ENCODE measurements around the gene IGLL5.

Gene IGLL5

DNA sequence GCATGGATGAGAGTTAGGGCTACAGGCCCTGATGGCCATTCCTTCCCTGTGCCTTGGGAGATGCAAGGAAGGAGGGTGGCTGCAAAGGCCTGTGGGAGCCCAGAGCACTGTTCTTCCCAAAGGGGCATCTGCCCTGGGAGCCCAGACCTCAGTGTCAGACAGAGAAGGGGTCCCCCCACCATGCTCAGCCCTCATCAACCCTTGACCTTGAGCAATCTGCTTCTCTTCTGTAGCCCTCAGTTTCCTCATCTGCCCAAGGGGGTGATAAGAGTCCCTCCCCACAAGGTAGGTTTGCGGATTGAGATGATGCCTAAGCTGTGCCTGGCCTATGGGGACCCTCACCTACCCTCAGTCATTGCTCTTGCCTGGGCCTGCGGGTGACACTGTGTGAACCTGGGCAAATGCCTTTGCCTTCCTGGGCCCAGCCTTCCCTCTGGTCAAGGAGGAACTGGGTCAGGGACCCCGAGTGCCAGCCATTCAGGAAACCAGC, 47.5 kb downstream of the IGLL5 start:
- H3K36me3 ChIP-seq (ENCODE audit: control insufficient read depth in 1 of 2, insufficient read depth in 2 of 2, low read length in 2 of 2): no peaks in the 10 kb centered on the region
- no peaks in the 10 kb centered on the region for H3K9me3 ChIP-seq (ENCODE audit: control insufficient read depth in 1 of 2, low read length in 2 of 2)
- no peaks in the 10 kb centered on the region for H3K27me3 ChIP-seq (ENCODE audit: low read depth, low read length)
- H3K4me1 ChIP-seq (ENCODE audit: control insufficient read depth in 1 of 2, insufficient read depth in 2 of 2, low read length in 2 of 2): no peaks in the 10 kb centered on the region
- H3K4me3 ChIP-seq (ENCODE audit: low read depth in 1 of 2, low read length in 2 of 2): no peak overlapping the region
- no peak overlapping the region for H3K27ac ChIP-seq (ENCODE audit: low read length)

DNA sequence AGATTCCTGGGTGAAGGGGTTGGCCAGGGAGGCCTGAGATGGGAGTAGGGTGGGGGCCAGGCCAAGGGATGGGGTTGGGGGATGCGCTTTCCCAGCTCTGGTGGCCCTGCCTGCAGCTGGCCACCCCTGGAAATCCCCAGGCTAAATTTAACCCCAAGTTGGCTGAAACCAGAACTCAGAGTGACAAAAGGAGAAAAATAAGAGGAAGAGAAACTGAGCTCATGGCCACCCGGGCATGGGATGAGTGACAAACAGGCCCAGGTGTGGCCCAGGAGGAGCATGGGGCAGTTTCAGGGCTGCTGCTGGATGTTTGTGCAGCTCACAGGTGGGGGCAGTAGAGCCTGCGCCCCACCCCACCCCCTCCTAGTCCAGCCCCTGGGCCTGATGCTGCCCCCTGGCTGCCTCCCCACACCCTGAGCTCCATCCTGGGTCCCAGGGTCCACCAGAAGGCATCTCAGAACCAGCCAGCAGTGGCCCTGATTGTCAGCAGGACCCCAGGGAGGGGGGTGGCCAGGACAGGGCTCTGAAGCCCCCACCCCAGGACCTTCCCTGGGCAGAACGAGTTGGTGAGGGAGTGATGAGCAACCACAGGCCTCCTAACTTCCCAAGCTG, 48.0 kb downstream of the IGLL5 start:
- H3K36me3 ChIP-seq (ENCODE audit: control insufficient read depth in 1 of 2, insufficient read depth in 2 of 2, low read length in 2 of 2): no peaks in the 10 kb centered on the region
- H3K4me3 ChIP-seq (ENCODE audit: low read depth in 1 of 2, low read length in 2 of 2): no peak overlapping the region
- no peak overlapping the region for H3K27ac ChIP-seq (ENCODE audit: low read length)
- no peaks in the 10 kb centered on the region for H3K9me3 ChIP-seq (ENCODE audit: control insufficient read depth in 1 of 2, low read length in 2 of 2)
- no peaks in the 10 kb centered on the region for H3K27me3 ChIP-seq (ENCODE audit: low read depth, low read length)
- no peaks in the 10 kb centered on the region for H3K4me1 ChIP-seq (ENCODE audit: control insufficient read depth in 1 of 2, insufficient read depth in 2 of 2, low read length in 2 of 2)

DNA sequence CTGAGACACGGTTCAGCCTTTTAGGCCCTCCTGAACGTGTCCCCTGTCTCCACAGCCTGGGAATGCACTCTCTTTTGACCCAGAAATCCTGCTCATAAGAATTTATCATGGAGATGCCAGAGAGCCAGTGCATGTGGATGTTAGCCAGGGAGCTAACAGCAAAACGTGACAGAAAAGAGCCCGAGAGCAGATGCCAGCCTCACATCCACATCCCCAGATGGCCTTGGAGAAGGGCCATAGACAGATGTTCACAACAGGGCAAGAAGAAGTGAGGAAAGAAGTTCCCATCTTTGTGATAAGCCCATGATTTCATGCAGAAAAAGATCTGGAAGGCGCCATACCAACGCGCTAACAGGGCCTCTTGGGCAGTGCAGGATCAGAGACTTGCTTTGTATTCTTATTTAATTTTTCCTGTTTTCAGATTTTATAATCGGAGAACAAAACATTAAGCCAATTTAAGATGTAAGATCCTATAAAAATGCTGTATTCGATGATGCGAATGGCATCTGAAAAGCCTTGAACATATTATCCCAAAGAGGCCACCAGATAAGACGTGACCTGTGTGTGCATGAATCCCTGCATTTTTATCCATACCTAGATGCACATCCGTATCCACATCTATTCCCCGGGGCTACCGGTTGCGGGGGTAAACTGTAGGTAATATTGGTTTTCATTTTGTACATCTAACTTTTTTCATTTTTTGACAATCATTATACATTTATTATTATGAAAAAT, 48.7 kb downstream of the IGLL5 start:
- Histone ChIP-seq H3K27me3 (ENCODE audit: low read depth, low read length) (no peaks in the 10 kb centered on the region), H3K36me3 (ENCODE audit: control insufficient read depth in 1 of 2, insufficient read depth in 2 of 2, low read length in 2 of 2) (no peaks in the 10 kb centered on the region), H3K4me3 (ENCODE audit: low read depth in 1 of 2, low read length in 2 of 2) (no peak overlapping the region), H3K4me1 (ENCODE audit: control insufficient read depth in 1 of 2, insufficient read depth in 2 of 2, low read length in 2 of 2) (no peaks in the 10 kb centered on the region), H3K27ac (ENCODE audit: low read length) (no peak overlapping the region), H3K9me3 (ENCODE audit: control insufficient read depth in 1 of 2, low read length in 2 of 2) (no peaks in the 10 kb centered on the region)

DNA sequence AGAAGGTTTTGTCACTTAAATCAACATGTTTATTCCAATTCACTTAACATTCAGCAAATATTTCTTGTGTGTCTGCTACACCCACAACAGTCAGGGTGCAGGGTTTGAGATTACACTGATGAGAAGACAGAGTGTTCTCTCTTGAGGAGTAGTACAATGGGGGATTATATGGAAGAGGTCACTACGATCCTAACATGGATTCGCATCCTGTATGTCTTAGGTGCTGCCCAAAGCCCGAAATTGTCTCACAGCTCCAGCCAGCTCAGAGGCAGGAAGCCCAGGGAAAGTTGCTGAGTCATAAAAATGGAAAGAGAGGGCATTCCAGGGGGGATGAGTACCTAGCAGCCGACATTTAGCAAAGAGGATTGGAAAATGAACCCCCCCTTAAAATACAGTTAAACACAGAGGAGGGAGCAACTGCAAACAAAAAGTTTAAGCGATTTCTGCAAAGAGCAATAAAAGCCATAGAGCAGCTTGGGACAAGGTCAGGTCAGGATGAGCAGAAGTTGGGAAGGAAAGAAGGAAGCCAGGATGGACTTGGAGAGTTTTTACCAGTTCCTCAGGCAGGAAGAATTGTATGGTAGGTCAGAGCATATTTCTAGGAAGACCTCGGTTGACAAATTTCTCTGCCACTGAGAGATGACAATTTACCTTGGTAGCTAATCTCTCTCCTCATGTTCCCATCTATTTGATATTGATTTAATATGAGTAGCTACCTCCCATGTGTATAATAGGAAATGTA, 49.5 kb downstream of the IGLL5 start:
- Histone ChIP-seq H3K27me3 (ENCODE audit: low read depth, low read length) (no peaks in the 10 kb centered on the region), H3K4me1 (ENCODE audit: control insufficient read depth in 1 of 2, insufficient read depth in 2 of 2, low read length in 2 of 2) (no peaks in the 10 kb centered on the region), H3K4me3 (ENCODE audit: low read depth in 1 of 2, low read length in 2 of 2) (no peak overlapping the region), H3K36me3 (ENCODE audit: control insufficient read depth in 1 of 2, insufficient read depth in 2 of 2, low read length in 2 of 2) (no peaks in the 10 kb centered on the region), H3K27ac (ENCODE audit: low read length) (no peak overlapping the region), H3K9me3 (ENCODE audit: control insufficient read depth in 1 of 2, low read length in 2 of 2) (no peaks in the 10 kb centered on the region)

DNA sequence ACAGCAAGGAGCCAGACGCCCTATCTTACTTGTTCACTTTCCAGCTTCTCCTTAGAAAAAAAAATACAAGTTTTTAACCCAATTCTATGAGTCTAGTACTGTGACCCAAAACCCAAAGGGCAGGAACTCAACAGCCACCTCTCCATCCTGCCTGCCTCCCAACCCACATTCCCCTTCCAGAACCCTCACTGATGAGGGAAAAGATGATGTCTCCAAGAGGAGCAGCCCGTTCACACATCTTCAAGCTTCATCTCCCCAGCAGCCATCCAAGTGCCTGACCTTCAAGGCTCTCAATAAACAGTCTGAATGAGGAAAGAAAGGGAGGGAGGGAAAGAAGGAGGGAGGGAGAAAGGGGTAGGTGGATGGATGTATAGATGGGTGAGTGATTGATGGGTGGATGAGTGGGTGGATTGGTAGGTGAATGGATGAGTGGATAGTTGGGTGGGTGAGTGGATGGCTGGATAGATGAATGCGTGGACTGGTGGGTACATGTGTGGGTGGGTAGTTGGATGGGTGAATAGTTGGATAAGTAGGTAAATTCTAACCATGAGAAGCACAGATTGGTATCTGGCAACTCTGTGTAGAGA, 50.4 kb downstream of the IGLL5 start:
- H3K4me1 ChIP-seq (ENCODE audit: control insufficient read depth in 1 of 2, insufficient read depth in 2 of 2, low read length in 2 of 2): no peaks in the 10 kb centered on the region
- H3K27ac ChIP-seq (ENCODE audit: low read length): no peak overlapping the region
- no peaks in the 10 kb centered on the region for H3K9me3 ChIP-seq (ENCODE audit: control insufficient read depth in 1 of 2, low read length in 2 of 2)
- no peaks in the 10 kb centered on the region for H3K27me3 ChIP-seq (ENCODE audit: low read depth, low read length)
- H3K36me3 ChIP-seq (ENCODE audit: control insufficient read depth in 1 of 2, insufficient read depth in 2 of 2, low read length in 2 of 2): no peaks in the 10 kb centered on the region
- no peak overlapping the region for H3K4me3 ChIP-seq (ENCODE audit: low read depth in 1 of 2, low read length in 2 of 2)

DNA sequence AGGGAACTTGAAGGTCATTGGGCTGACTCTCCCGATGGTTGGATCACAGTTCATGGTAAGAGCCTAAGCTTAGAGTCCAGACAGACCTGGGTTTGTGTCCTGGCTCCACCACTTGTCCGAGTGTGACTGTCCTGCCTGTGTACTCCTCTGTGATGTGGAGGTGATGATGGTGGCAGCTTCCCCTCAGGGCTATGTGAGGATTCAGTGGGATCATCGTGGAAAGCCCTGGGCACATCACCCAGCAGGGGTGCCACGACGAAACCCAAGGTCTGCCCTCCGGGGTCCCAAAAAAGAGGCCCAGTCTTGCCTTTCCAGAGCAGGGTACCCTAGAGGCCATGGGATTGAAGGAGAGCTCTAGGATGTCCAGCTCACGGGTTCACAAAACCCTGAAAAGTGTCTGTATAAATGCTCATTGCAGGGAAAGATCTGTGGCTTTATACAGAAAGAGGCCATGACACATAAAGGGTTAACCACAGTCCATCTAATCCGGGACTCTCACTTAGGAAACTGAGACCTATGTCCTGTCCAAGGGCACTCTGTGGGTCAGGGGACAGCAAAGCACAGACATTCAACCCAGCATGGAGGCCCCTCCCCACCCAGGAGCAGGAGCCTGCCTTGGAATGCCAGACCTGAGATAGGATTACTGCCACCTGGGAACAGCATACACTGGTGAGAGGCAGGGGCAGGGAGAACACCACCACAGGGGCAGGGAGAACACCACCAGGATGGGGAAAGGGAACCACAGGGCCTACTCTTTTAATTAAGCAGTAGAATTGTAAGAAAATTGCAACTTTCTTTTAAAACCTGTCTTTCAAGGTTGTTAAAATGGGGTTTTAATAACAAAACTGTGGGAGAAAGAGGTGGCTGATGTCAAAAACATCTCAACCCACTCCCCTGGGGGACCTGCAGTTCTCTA, 51.3 kb downstream of the IGLL5 start:
- no peaks in the 10 kb centered on the region for H3K4me1 ChIP-seq (ENCODE audit: control insufficient read depth in 1 of 2, insufficient read depth in 2 of 2, low read length in 2 of 2)
- H3K9me3 ChIP-seq (ENCODE audit: control insufficient read depth in 1 of 2, low read length in 2 of 2): no peaks in the 10 kb centered on the region
- no peaks in the 10 kb centered on the region for H3K36me3 ChIP-seq (ENCODE audit: control insufficient read depth in 1 of 2, insufficient read depth in 2 of 2, low read length in 2 of 2)
- no peak overlapping the region for H3K27ac ChIP-seq (ENCODE audit: low read length)
- H3K27me3 ChIP-seq (ENCODE audit: low read depth, low read length): no peaks in the 10 kb centered on the region
- H3K4me3 ChIP-seq (ENCODE audit: low read depth in 1 of 2, low read length in 2 of 2): no peak overlapping the region

DNA sequence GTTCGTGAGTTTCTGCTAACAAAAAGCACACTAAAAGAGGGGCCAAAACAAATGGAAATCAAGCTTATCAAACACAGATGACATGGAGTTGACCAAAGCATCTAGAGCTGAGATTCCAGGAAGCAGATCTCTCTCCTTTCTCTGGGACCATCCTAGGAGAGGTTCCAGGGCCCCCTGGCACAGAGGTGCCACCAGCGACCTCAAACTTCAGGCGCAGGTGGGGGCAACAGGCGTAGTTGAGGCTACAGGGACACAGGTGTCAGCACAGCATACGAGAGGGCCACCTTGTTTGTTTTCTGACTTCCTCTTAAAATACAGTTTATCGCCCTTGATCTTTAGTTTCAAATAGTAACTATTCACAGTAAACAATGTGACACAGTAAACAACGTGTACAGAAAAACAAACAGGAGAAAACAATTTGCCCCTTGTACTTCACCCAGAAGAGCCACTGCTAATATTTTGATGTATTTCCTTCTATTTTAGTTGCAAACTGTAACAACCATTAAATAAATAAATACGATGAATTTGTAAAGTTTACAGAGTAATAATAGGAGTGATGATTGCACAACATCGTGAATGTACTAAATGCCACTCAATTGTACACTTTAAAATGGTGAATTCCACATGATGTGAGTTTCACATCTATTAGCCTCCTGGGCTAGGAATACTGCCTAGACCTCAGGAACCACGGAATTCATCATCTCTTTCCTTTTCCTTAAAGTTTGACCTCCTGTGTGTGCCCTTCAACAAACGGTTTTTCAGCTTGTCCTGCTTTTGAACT, 52.2 kb downstream of the IGLL5 start:
- H3K27ac ChIP-seq (ENCODE audit: low read length): no peak overlapping the region
- no peaks in the 10 kb centered on the region for H3K36me3 ChIP-seq (ENCODE audit: control insufficient read depth in 1 of 2, insufficient read depth in 2 of 2, low read length in 2 of 2)
- H3K4me3 ChIP-seq (ENCODE audit: low read depth in 1 of 2, low read length in 2 of 2): no peak overlapping the region
- no peaks in the 10 kb centered on the region for H3K27me3 ChIP-seq (ENCODE audit: low read depth, low read length)
- H3K4me1 ChIP-seq (ENCODE audit: control insufficient read depth in 1 of 2, insufficient read depth in 2 of 2, low read length in 2 of 2): no peaks in the 10 kb centered on the region
- H3K9me3 ChIP-seq (ENCODE audit: control insufficient read depth in 1 of 2, low read length in 2 of 2): no peaks in the 10 kb centered on the region

DNA sequence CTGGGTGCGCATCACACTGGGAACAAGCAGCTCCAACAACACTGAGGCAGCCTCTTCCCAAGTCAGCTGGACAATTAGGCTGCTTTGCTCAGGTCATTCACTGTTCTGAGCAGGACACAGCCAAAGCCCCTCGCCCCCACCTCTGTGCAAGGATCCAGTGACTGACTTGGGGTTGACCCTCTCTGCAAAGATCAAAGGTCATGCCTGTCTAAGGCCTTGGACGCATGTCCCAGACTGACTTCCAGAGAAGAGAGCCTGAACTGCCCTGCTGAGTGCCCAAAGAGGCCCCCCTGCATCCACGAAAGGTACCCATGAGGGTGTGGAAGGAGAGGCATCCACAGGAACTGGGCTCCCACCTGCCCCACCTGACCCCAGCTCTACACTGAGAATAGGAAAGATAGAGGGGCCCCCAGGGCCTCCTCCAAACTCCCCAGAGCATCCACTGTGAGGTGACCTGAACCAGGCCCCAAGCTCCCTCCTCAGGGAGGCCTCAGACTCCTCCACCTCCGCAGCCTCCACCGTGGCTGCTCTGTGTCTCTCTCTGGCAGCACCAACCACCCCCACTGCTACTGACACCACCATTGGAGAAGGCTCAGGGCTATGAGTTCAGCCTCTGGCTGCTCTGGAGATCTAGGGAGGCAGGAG, 53.5 kb downstream of the IGLL5 start:
- Histone ChIP-seq H3K27ac (ENCODE audit: low read length) (no peak overlapping the region), H3K4me3 (ENCODE audit: low read depth in 1 of 2, low read length in 2 of 2) (no peak overlapping the region), H3K36me3 (ENCODE audit: control insufficient read depth in 1 of 2, insufficient read depth in 2 of 2, low read length in 2 of 2) (no peaks in the 10 kb centered on the region), H3K4me1 (ENCODE audit: control insufficient read depth in 1 of 2, insufficient read depth in 2 of 2, low read length in 2 of 2) (no peaks in the 10 kb centered on the region), H3K27me3 (ENCODE audit: low read depth, low read length) (no peaks in the 10 kb centered on the region), H3K9me3 (ENCODE audit: control insufficient read depth in 1 of 2, low read length in 2 of 2) (no peaks in the 10 kb centered on the region)

DNA sequence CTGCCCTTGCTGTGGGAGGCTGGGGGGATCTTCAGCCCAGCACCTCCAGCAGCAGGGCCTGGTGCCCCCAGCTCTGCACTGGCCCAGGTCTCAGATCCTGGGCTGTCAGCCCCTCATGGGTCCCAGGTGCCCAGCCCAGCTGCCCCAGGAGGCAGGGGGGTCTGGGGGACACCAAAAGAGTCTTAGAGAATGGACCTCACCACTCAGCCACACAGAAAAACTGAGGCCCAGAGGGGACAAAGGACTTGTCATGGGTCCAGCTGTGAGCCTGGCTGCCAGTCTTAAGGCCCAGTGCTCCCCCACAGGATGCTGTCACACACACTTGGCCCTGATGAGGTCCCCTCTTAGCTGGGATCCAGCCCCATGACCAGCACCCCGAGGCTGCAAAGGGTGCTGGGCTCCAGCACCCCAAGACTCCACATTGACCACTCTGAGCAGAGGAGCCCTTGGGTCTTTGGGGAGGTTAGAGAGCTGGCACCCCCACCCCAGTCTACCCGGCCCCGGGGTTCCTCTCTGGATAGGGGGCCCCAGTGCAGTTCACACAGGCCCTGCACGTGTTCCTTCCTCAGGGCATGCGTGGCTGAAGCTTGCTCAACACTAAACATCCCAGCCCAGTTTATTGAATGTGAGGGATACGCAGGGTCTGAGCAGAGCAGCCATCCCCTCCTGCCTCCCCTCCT, 54.4 kb downstream of the IGLL5 start:
- H3K4me1 ChIP-seq (ENCODE audit: control insufficient read depth in 1 of 2, insufficient read depth in 2 of 2, low read length in 2 of 2): no peaks in the 10 kb centered on the region

More for the DNA sequence above, 54.4 kb downstream of the IGLL5 start:
- Histone ChIP-seq H3K9me3 (ENCODE audit: control insufficient read depth in 1 of 2, low read length in 2 of 2) (no peaks in the 10 kb centered on the region), H3K4me3 (ENCODE audit: low read depth in 1 of 2, low read length in 2 of 2) (no peak overlapping the region), H3K27me3 (ENCODE audit: low read depth, low read length) (no peaks in the 10 kb centered on the region), H3K27ac (ENCODE audit: low read length) (no peak overlapping the region), H3K36me3 (ENCODE audit: control insufficient read depth in 1 of 2, insufficient read depth in 2 of 2, low read length in 2 of 2) (no peaks in the 10 kb centered on the region)
